NCI-H510A (cell line): ENCODE results near the gene SYNDIG1L.

Source experiments
- DNase-seq: peaks from one replicate; lab custom pipeline; 2025; lab: John Stamatoyannopoulos, UW

SYNDIG1L gene

GRCh38 chr14:74429221-74429691 is 3.2 kb upstream of the SYNDIG1L start:
- DNase-seq: no peak

DNA sequence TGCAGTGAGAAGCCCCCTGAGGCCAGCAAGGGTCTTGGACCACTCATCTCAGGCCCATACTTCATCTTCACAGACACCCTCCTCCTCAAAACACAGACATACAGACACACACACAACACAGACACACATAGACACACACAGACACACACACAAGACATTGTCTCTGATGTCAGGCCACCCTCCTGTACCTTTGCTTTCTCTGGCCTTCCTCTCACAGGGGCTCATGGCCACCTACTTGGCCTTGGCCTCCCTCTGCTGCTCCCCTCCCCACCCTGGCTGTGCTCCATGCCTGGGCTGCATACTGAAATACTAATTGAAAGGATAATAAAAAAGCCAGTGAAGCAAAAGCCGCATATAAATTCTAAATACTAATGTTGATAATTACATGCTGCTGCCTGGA is 1.6 kb upstream of the SYNDIG1L start:
- DNase-seq: no peak

DNA sequence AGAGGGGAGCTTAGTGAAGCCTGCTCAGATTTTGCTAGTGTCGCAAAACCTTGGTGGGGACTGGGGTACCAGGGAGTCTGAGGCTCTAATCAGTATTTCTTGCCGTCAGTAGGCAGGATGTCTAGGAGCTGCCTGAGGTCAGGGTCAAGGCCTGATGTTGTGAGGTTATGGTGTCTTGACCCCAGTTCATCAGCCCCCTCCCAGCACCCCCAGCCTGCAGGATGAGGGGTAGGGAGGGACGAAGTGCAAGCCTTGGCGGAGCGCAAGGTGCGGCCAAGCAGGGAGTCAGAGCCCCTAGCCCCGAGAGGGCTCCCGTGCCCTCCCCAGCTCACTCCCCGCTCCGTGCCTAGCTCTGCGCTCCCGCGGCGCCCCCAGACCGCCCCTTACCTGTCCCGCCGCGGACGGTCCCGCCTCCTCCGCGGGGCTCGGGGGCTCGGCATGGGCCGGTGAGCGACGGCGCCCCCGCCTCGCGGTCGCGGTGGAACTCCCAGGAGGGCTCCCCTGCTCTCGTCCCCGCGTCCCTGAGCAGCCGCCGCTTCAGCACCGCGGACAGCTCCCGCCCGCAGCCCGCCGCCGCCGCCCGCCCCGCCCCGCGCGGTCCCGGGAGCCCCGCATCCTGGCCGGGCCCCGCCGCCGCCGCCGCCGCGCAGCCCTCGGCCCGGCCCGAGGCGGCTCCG is 347 bp downstream of the SYNDIG1L start:
- no peak for DNase-seq

- DNase-seq: no peak
Measured at GRCh38 chr14:74424606-74425005, 1.4 kb downstream of the SYNDIG1L start.

GRCh38 chr14:74423246-74423645 is 2.8 kb downstream of the SYNDIG1L start:
- DNase-seq: no peak

DNA sequence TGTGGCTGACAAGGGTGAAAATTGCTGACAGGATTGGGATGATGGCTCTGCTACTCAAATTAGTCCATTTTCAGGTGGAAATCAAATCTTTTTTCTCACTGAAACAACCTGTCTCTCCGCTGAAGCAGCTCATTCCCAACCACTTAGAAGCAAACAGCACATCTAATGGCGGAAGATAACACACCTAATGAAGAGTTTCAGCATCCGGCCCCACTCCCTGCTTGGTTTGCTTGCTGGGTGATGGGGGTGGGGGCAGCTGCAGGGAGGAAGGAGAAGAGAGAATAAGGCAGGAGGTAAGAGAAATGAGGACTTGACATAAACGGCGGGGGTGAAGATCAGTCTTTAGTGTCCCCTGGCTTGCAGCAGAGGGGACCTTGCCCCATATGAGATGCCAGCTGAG is 4.0 kb downstream of the SYNDIG1L start:
- DNase-seq: no peak

GRCh38 chr14:74419086-74419485 is 6.9 kb downstream of the SYNDIG1L start:
- DNase-seq: no peak

DNA sequence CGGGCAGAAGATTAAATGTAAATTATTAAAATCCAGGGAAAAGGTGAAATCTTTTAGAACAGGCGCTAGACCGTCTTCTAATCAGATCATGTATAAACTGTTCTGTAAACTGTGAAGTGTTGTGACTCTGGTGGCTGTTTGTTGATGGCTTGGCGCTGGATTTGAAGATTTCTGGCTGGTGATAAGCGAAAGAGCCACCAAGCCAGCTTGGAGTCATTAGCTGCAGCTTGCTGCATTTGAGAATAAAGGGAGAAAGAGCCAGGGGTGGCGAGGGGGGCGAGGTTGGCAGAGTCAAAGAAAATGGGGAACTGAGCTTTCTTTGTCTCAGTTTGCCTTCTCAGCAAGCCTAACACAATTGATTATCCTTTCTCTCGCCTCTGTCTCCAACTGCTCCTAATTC is 8.0 kb downstream of the SYNDIG1L start:
- no peak for DNase-seq

GRCh38 chr14:74417611-74418010 is 8.4 kb downstream of the SYNDIG1L start:
- DNase-seq: no peak

- DNase-seq: no peak
Measured at GRCh38 chr14:74417201-74417600, 8.8 kb downstream of the SYNDIG1L start.

DNA sequence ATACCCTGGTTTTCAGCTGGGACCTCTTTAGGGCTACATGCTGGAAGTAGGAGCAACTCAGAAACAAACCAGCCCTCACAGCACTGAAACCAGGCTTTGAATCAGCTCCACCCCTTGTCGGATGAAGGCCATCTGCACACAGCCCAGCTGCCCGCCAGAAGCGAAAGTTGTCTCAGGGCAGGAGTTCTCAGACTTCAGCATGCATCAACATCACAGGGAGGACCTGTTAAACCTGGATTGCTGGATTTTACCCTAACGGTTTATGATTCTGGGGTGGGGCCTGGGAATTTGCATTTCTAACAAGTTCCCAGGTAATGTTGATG is 10.9 kb downstream of the SYNDIG1L start:
- DNase-seq: no peak

- no peak for DNase-seq
Measured at GRCh38 chr14:74414403-74415114, 11.5 kb downstream of the SYNDIG1L start.

GRCh38 chr14:74413627-74414026 is 12.4 kb downstream of the SYNDIG1L start:
- no peak for DNase-seq

DNA sequence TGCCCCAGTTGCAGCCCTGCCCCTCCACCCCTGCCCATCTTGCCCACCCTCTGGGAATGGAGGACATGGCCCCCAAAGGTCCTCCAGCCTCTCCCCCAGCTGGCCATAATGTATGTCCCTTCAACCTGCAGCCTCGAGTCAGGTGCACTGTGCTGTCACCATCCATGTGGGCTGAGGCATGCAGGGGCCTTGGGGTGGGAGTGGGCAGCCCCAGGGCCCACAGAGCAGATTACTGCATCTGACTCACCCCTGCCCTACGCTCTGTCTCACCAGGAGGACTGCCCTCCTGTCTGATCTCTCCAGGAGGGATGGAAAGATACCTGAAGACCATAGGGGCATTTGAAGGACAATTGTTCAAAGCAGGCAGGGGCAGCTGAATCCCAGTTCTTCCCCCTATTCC is 13.3 kb downstream of the SYNDIG1L start:
- DNase-seq: no peak

DNA sequence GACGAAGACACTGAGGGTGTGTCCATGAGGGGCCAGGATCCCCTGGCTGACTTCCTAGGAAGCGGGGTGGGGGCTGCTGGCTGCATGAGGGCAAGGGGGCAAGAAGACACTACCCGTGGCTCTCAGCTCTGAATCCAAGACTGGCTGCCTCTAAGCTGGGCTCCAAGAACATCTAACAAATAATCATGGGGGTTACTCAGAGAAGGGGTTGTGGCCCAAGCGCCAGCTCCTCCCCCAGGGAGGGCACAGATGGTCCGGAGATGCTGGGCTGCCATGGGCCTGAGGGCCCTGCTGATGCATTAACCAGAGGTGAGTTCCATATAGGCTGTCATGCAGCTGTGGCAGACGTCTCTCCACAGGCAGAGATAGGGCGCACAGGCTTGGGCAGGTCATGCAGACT is 14.3 kb downstream of the SYNDIG1L start:
- no peak for DNase-seq

DNA sequence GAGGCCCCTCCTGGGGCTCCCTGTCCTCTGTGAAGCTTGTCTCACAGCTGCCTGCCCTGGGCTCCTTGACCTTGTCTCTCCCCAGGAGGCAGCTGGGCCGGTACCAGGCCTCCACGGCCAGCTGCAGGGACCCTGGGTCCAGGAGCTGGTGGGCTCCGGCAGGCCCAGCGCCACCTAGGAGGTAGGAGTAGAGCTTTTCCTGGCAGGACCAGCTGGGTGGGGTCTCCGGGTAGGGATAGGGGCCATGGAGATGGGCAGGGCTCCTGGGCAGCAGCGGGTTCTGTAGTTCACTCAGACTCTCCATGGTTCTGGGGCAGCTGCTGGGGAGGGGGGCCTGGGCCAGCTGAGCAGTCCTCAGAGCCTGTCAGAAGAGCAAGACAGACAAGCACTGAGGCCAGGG is 16.6 kb downstream of the SYNDIG1L start:
- no peak for DNase-seq

- DNase-seq: no peak
Measured at GRCh38 chr14:74408870-74409269, 17.1 kb downstream of the SYNDIG1L start.

GRCh38 chr14:74407801-74408154 is 18.2 kb downstream of the SYNDIG1L start:
- DNase-seq: no peak

DNA sequence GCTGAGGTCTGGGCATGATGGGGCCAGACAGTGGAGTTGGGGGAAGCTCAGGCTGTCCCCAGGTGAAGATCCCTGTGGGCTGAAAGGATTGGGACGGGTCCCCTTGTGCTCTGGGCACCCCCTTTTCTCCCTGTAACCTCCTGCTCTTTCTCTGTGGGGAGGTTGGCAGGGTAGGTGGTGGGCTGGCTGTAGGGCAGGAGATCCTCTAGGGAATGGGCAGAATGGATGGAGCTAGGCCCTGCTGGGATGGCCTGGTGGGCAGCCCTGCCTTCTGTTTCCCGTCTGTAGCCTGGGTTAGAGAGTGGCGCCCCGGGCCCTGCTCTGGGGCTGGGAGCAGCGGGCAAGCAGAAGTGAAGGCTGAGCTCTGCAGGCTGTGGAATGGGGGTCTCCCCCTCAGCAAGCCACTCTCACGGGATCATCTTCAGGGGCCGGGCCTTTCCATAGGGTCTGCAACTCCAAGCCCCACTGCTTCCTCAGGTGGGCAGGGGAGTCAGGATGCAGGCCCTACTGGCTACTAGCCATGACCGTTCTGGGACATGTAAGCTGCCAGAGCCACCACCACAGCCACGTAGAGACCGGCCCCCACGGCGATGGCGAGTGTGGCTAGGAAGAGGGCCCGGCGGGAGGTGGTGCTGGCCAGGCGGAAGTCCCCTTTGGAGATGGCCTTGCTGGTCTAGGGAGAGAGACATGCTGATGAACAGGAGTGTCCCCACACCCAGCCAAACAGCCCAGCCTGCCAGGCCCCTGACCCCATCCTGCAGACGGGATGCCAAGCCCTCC is 18.8 kb downstream of the SYNDIG1L start:
- no peak for DNase-seq

DNA sequence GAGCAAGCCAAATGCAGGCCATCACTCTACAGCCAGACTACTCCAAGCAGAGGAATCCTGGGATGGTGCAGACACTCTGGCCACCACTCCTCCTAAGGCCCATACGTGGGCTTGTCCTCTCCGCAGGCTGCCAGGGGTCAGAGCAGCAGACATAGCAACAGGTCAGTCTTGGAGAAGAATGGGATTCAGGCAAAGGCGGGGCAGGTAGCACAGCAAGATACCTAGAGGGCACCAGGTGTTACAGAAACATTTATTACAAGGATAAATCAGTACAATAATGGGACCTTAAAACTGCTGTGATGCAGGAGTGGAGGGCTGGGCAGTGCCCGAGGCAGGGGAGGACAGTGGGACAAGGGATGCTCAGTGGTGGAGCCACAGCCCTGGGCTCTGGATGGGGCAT is 20.3 kb downstream of the SYNDIG1L start:
- DNase-seq: no peak

GRCh38 chr14:74404435-74404834 is 21.6 kb downstream of the SYNDIG1L start:
- no peak for DNase-seq

DNA sequence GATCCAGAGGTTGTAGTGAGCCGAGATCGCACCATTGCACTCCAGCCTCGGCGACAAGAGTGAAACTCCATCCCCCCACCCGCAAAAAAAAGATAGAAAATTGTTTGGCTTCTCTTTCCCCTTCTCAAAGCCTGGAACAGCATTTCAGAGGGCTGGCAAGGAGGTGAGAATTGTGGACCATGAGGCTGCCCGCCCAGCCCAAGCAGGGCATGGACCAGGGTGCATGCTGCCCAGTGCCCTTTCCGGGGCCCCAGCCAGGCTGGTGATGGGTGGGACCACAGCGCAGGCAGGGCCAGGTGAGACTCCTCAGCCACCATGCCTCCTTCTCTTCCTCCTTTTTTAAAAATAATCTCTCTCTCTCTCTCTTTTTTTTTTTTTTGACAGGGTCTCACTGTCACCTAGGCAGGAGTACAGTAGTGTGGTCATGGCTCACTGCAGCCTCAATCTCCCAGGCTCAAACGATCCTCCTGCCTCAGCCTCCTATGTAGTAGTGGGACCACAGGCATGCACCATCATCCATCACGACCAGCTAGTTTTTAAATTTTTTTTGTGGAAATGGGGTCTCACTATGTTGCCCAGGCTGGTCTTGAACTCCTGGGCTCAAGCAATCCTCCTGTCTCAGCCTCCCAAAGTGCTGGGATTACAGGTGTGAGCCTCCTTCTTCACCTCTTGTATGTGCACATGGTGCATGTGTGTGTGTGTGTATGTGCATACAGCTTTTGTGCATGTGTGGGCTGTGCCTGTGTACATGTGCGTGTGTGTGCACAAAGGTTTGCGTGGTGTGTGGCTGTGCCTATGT is 22.2 kb downstream of the SYNDIG1L start:
- DNase-seq: no peak
